AG04449 (cell line): Measurements from ENCODE around the gene MTHFR.

Experiments used
- CTCF ChIA-PET: fragments of 350-600 bp; formaldehyde crosslinking; extraction: SDS; loops from one replicate; lab custom pipeline; 2021; ENCODE audit warnings: antibody characterized with exemption; lab: Yijun Ruan, JAX
- POLR2A ChIA-PET: fragments of 400-600, 350-600 bp; formaldehyde crosslinking; extraction: SDS; loops from one replicate; lab custom pipeline; 2020; ENCODE audit warnings: antibody characterized with exemption, inconsistent platforms; lab: Yijun Ruan, JAX
- DNase-seq: peaks from one replicate; pipeline ENCODE4 v3.0.0-alpha.2; 2010; ENCODE audit warnings: low read depth, low spot score
- H3K4me3 ChIP-seq: 2 replicates; pipeline ENCODE4 v1.5.1; 2011; ENCODE audit warnings: low read depth, mild to moderate bottlenecking, control low read depth, low read length
- TF ChIP-seq, protein P1 (sequence below): IDR thresholded peaks from one replicate; pipeline ENCODE4 v1.5.1; 2011; ENCODE audit warnings: mild to moderate bottlenecking, moderate library complexity, low read length, control low read depth, inconsistent platforms; ENCODE audit not compliant: insufficient read depth; ENCODE audit errors: missing control alignments

Gene MTHFR

DNA sequence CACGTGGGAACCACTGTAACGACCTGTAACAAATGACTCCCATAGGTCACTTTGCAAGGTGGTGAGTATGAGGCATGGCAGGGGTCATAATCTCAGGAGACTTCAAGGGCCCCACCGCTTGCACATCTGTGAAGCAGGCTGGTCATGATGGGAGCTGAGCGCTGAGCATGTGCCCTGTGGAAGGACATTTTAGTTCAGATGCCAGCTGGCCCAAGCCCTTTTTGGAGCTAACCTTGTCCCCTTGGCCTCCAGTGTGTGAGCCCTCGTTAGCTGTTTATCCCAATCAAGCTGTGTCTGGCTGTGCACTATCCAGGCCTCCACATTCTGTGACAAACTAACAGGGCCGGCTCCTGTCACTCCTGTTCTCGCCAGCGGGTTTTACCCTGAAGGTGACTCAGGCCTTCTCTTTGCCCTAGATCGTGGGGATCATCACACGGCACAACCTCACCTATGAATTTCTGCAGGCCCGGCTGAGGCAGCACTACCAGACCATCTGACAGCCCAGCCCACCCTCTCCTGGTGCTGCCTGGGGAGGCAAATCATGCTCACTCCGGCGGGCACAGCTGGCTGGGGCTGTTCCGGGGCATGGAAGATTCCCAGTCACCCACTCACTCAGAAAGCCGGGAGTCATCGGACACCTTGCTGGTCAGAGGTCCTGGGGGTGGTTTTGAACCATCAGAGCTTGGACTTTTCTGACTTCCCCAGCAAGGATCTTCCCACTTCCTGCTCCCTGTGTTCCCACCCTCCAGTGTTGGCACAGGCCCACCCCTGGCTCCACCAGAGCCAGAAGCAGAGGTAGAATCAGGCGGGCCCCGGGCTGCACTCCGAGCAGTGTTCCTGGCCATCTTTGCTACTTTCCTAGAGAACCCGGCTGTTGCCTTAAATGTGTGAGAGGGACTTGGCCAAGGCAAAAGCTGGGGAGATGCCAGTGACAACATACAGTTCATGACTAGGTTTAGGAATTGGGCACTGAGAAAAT lies 34.3 kb upstream of the MTHFR start:
- ChIA-PET POLR2A (interaction anchor here (1.1 kb wide), 1 partner anchor 18 kb away, joined by 4 read pairs; no protein-coding TSS in a partner anchor), CTCF (interaction anchor here (0.6 to 8.9 kb wide), 9 partner anchors 9 to 127 kb away, joined by 3 to 86 read pairs (median 5); no protein-coding TSS in a partner anchor)
- H3K4me3 ChIP-seq: no peak overlapping the region
- DNase-seq: no peak
- TF ChIP-seq, protein P1, sequence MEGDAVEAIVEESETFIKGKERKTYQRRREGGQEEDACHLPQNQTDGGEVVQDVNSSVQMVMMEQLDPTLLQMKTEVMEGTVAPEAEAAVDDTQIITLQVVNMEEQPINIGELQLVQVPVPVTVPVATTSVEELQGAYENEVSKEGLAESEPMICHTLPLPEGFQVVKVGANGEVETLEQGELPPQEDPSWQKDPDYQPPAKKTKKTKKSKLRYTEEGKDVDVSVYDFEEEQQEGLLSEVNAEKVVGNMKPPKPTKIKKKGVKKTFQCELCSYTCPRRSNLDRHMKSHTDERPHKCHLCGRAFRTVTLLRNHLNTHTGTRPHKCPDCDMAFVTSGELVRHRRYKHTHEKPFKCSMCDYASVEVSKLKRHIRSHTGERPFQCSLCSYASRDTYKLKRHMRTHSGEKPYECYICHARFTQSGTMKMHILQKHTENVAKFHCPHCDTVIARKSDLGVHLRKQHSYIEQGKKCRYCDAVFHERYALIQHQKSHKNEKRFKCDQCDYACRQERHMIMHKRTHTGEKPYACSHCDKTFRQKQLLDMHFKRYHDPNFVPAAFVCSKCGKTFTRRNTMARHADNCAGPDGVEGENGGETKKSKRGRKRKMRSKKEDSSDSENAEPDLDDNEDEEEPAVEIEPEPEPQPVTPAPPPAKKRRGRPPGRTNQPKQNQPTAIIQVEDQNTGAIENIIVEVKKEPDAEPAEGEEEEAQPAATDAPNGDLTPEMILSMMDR: no peak

GRCh38 chr1:11838349-11839272 lies 32.8 kb upstream of the MTHFR start:
- no peak for DNase-seq
- H3K4me3 ChIP-seq: no peak overlapping the region
- TF ChIP-seq, protein P1: peak; percentile 99
- ChIA-PET CTCF (interaction anchor here (1.0 to 8.9 kb wide), 14 partner anchors 10 to 192 kb away, joined by 3 to 86 read pairs (median 5); partner anchors contain the start of gene NPPA), POLR2A (interaction anchor here (0.6 to 3.1 kb wide), 3 partner anchors 17 to 100 kb away, joined by 3 to 21 read pairs (median 4); no protein-coding TSS in a partner anchor)

- TF ChIP-seq, protein P1: no peak
- ChIA-PET CTCF (interaction anchor here (0.6 to 8.9 kb wide), 18 partner anchors 10 to 241 kb away, joined by 3 to 86 read pairs (median 4); partner anchors contain the start of gene NPPA), POLR2A (interaction anchor here (3.1 kb wide), 1 partner anchor 70 kb away, joined by 21 read pairs; no protein-coding TSS in a partner anchor)
Measured at GRCh38 chr1:11837767-11838348, 32.1 kb upstream of the MTHFR start.

GRCh38 chr1:11836955-11837766 lies 31.4 kb upstream of the MTHFR start:
- no peak for DNase-seq
- ChIA-PET POLR2A (interaction anchor here (3.1 kb wide), 1 partner anchor 71 kb away, joined by 21 read pairs; no protein-coding TSS in a partner anchor), CTCF (interaction anchor here (0.6 to 8.9 kb wide), 18 partner anchors 11 to 799 kb away, joined by 3 to 86 read pairs (median 4); partner anchors contain the start of gene NPPA)
- TF ChIP-seq, protein P1: no peak
- H3K4me3 ChIP-seq: no peak overlapping the region

More at GRCh38 chr1:11837767-11838348, 32.1 kb upstream of the MTHFR start:
- DNase-seq: no peak
- H3K4me3 ChIP-seq: no peak overlapping the region
